DND-41 (cell line): ENCODE results near the gene SND1.

Experiments
- ATAC-seq: fragments of 200-7000 bp; cut with Tn5 transposase; 3 replicates; pipeline ENCODE4 v1.9.1; 2021; ENCODE audit warnings: low read depth; ENCODE audit not compliant: insufficient read depth
- DNase-seq: peaks from one replicate; pipeline ENCODE4 v3.0.0-alpha.2; 2020
- H2AFZ ChIP-seq: 2 replicates; pipeline ENCODE4 v1.6.0; 2012; ENCODE audit warnings: low read depth, low read length
- H3K27ac ChIP-seq: 2 replicates; pipeline ENCODE4 v1.5.1; 2012; ENCODE audit warnings: low read length, inconsistent platforms
- H3K27me3 ChIP-seq: fragments of 200-600 bp; sonication (generic); 2 replicates; pipeline ENCODE4 v1.6.0; 2012; ENCODE audit warnings: low read length, mild to moderate bottlenecking, inconsistent platforms; ENCODE audit not compliant: insufficient read depth, poor library complexity
- H3K36me3 ChIP-seq: 2 replicates; pipeline ENCODE4 v1.5.1; 2012; ENCODE audit warnings: low read length, inconsistent platforms; ENCODE audit not compliant: insufficient read depth
- H3K4me1 ChIP-seq: 2 replicates; pipeline ENCODE4 v1.5.1; 2012; ENCODE audit warnings: mild to moderate bottlenecking, low read length; ENCODE audit not compliant: insufficient read depth
- H3K4me2 ChIP-seq: 2 replicates; pipeline ENCODE4 v1.6.0; 2012; ENCODE audit warnings: mild to moderate bottlenecking, moderate library complexity, low read length, inconsistent platforms; ENCODE audit not compliant: insufficient read depth
- H3K4me3 ChIP-seq, 2 experiments: fragments of 200-600 bp in 1 of 2; shearing (Covaris generic) in 1 of 2; 2 replicates each; pipeline ENCODE4 v1.5.1; 2012 to 2016; ENCODE audit warnings: inconsistent platforms in 2 of 2, low read length in 2 of 2, mild to moderate bottlenecking in 2 of 2, low read depth in 1 of 2, moderate library complexity in 1 of 2
- H3K79me2 ChIP-seq: 2 replicates; pipeline ENCODE4 v1.6.0; 2012; ENCODE audit warnings: low read length, inconsistent platforms; ENCODE audit not compliant: insufficient read depth
- H3K9ac ChIP-seq: 2 replicates; pipeline ENCODE4 v1.6.0; 2012; ENCODE audit warnings: low read depth, mild to moderate bottlenecking, inconsistent platforms, low read length, moderate library complexity
- H3K9me3 ChIP-seq: 2 replicates; pipeline ENCODE4 v1.5.1; 2012; ENCODE audit warnings: low read length, moderate library complexity, mild to moderate bottlenecking, inconsistent platforms; ENCODE audit not compliant: insufficient read depth, severe bottlenecking
- H4K20me1 ChIP-seq: 2 replicates; pipeline ENCODE4 v1.6.0; 2012; ENCODE audit warnings: low read length; ENCODE audit not compliant: insufficient read depth
- EZH2 ChIP-seq: IDR thresholded peaks from 3 replicates; pipeline ENCODE4 v1.6.1; 2012; ENCODE audit warnings: borderline replicate concordance, low read depth, mild to moderate bottlenecking, moderate library complexity, low read length, inconsistent platforms; ENCODE audit not compliant: severe bottlenecking
- TF ChIP-seq, protein P1 (sequence below): IDR thresholded peaks from 2 replicates; pipeline ENCODE4 v1.5.1; 2012; ENCODE audit warnings: borderline replicate concordance, low read length, moderate library complexity, mild to moderate bottlenecking; ENCODE audit not compliant: poor library complexity, severe bottlenecking; ENCODE audit errors: extremely low read depth

Gene SND1

DNA sequence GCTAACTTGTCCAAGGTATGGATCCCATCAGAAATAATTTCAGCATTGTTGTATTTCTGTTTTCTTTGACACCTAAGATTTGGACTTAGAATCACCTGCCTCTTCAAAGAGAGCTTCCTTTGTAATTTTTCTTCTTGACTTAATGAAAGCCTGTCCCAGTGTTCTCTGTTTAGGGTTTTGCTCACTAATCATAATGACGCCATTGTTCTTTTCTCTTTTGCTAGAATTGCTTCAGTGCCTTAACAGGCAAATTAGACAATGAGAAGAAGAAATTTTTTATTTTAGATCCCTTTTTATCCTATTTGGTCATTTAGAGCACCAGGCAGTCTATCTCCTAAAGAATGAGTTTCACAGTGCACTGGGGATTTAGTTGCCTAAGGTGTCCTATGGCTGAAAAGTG lies 128.5 kb downstream of the SND1 start:
- TF ChIP-seq, protein P1, sequence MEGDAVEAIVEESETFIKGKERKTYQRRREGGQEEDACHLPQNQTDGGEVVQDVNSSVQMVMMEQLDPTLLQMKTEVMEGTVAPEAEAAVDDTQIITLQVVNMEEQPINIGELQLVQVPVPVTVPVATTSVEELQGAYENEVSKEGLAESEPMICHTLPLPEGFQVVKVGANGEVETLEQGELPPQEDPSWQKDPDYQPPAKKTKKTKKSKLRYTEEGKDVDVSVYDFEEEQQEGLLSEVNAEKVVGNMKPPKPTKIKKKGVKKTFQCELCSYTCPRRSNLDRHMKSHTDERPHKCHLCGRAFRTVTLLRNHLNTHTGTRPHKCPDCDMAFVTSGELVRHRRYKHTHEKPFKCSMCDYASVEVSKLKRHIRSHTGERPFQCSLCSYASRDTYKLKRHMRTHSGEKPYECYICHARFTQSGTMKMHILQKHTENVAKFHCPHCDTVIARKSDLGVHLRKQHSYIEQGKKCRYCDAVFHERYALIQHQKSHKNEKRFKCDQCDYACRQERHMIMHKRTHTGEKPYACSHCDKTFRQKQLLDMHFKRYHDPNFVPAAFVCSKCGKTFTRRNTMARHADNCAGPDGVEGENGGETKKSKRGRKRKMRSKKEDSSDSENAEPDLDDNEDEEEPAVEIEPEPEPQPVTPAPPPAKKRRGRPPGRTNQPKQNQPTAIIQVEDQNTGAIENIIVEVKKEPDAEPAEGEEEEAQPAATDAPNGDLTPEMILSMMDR = no peak
- no peak for TF ChIP-seq EZH2
- H3K27me3 ChIP-seq = no peaks in the 10 kb centered on the region
- no peaks in the 10 kb centered on the region; the same call in 1 of the 2 replicates for H3K79me2 ChIP-seq
- no peak overlapping the region for H2AFZ ChIP-seq
- peaks cover 10% of the 10 kb centered on the region; the same call in 1 of the 2 replicates for H4K20me1 ChIP-seq
- H3K36me3 ChIP-seq = peaks cover 5% of the 10 kb centered on the region; the same call in 1 of the 2 replicates
- no peak overlapping the region for H3K27ac ChIP-seq
- H3K4me1 ChIP-seq = no peaks in the 10 kb centered on the region
- ATAC-seq (no peak), DNase-seq (no peak)
- H3K9ac ChIP-seq = no peak overlapping the region
- H3K4me2 ChIP-seq = no peak overlapping the region
- no peaks in the 10 kb centered on the region for H3K9me3 ChIP-seq
- H3K4me3 ChIP-seq = no peak overlapping the region

DNA sequence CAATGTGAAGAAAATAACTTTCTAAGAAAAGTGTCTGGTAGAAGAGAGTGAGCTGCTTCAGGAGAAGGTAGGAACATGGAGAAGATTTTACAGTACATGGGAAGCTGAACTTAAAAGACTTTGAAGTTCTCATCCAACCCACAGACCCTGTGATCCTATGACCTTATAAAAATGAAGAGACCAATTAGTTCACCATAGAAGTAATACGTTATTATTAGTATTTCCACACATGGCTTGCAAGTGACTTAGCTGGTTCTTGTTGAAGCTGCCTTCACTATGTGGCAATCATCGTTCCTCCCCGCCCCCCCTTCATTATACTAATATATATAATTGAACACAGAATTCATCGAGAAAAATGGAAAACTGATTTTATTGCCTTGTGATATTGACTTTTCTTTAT lies 129.1 kb downstream of the SND1 start:
- Histone ChIP-seq H2AFZ (no peak overlapping the region), H3K79me2 (no peaks in the 10 kb centered on the region; the same call in 1 of the 2 replicates), H3K9ac (no peak overlapping the region), H3K4me2 (no peak overlapping the region), H4K20me1 (peaks cover 10% of the 10 kb centered on the region; the same call in 1 of the 2 replicates), H3K27ac (no peak overlapping the region), H3K27me3 (no peaks in the 10 kb centered on the region), H3K36me3 (peaks cover 5% of the 10 kb centered on the region; the same call in 1 of the 2 replicates), H3K4me1 (no peaks in the 10 kb centered on the region), H3K4me3 (no peak overlapping the region), H3K9me3 (no peaks in the 10 kb centered on the region)
- no peak for DNase-seq
- TF ChIP-seq, protein P1 = no peak
- TF ChIP-seq EZH2 = no peak
- no peak for ATAC-seq

DNA sequence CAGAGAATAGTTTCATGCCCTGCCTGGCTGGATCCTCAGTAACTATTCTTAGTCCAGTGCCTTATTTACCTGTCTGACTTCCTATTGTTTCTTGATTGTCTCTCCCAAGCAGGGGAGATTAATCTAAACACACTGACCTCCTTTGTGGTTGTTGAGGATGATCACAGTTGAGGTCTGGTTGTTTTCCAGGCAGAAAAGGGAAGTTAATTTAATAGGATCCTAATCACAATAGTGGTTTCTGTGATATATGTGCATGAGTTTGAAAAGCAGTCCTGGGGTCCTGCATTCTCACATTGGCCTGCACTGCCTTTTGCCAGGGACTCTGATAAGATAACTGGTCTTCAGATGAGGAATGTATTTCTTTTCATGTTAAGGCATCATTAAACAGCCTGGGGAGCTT lies 130.1 kb downstream of the SND1 start:
- peaks cover 3% of the 10 kb centered on the region; the same call in 1 of the 2 replicates for H3K79me2 ChIP-seq
- no peak overlapping the region for H3K9ac ChIP-seq
- no peaks in the 10 kb centered on the region for H3K4me1 ChIP-seq
- peaks cover 5% of the 10 kb centered on the region; the same call in 1 of the 2 replicates for H3K36me3 ChIP-seq
- ATAC-seq (no peak), DNase-seq (no peak)
- H2AFZ ChIP-seq = no peak overlapping the region
- no peak overlapping the region for H3K4me3 ChIP-seq
- TF ChIP-seq, protein P1 = no peak
- no peak for TF ChIP-seq EZH2
- no peak overlapping the region for H3K4me2 ChIP-seq
- no peak overlapping the region for H3K27ac ChIP-seq
- H4K20me1 ChIP-seq = peaks cover 13% of the 10 kb centered on the region; the same call in 1 of the 2 replicates
- H3K27me3 ChIP-seq = no peaks in the 10 kb centered on the region
- H3K9me3 ChIP-seq = no peaks in the 10 kb centered on the region
